ENCODE measurements around the gene GRAMD1A. TPM values are rescaled to one million over a fixed set of nuclear protein-coding genes. Genes with fewer than 3 reads are reported as not detected.

Gene GRAMD1A
- total RNA-seq, 1 donor, result 61.5 TPM

DNA sequence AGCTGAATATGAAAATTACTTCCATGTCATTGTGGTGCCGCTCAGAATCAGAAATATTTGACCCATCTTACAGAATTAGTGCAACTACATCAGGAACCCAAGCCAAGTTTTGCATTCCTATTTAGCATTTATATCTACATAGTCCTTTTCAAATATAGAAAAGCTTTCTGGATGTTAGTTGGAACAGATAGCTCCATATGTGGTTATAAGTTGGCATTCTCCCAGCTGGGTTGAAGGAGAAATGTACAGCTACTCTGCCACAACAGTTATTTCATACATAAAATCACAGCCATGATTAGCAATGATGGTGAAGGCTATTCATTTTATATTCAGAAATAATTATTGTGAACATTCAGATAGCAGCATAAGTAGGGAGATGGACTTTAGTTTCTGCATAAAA is 69.6 kb downstream of the GRAMD1A start:
- Histone ChIP-seq H3K4me3 (ENCODE audit: low read length) (no peak overlapping the region), H3K27me3 (ENCODE audit: insufficient read depth, low read length) (no peaks in the 10 kb centered on the region), H3K4me1 (ENCODE audit: insufficient read depth, low read length) (no peaks in the 10 kb centered on the region), H3K9me3 (ENCODE audit: low read depth, low read length) (no peaks in the 10 kb centered on the region)

DNA sequence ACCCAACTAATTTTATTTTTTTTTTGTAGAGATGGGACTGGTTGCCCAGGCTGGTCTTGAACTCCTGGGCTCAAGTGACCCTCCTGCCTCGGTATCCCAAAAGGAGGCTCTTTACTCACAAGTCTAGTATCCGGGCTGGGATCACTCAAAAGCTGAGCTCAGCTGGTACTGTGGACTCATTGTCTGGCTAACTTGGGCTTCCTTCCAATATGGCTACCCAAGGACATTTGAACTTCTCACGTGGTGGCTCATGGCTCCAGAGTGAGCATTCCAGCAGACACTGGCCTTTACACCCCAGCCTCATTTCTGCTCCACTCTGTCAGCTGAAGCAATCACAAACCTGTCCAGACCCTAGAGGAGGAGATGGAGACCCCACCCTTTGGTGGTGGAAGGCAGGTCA is 70.3 kb downstream of the GRAMD1A start:
- Histone ChIP-seq H3K27me3 (ENCODE audit: insufficient read depth, low read length) (no peaks in the 10 kb centered on the region), H3K4me3 (ENCODE audit: low read length) (no peak overlapping the region), H3K9me3 (ENCODE audit: low read depth, low read length) (no peaks in the 10 kb centered on the region), H3K4me1 (ENCODE audit: insufficient read depth, low read length) (no peaks in the 10 kb centered on the region)

DNA sequence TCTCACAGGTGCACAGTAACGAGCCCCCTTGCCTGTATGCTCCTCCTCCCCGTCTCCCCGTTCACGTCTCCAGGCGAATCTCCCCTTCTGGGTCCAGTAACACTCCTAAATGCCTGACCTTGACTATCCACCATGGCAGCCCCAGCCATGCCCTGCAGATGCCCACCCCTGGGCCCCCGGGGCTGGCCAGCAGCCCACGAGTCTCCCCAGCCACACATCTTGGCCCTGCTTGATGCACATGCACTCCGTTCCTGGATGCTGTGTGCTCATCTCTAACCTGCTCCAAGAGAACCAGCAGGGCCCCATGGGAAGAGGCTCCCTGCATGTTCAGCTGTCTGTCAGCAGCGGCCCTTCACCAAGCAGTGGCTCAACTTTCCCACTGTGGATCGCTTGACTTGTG is 73.4 kb downstream of the GRAMD1A start:
- Histone ChIP-seq H3K4me1 (ENCODE audit: insufficient read depth, low read length) (no peaks in the 10 kb centered on the region), H3K27me3 (ENCODE audit: insufficient read depth, low read length) (no peaks in the 10 kb centered on the region), H3K4me3 (ENCODE audit: low read length) (no peak overlapping the region), H3K9me3 (ENCODE audit: low read depth, low read length) (no peaks in the 10 kb centered on the region)

DNA sequence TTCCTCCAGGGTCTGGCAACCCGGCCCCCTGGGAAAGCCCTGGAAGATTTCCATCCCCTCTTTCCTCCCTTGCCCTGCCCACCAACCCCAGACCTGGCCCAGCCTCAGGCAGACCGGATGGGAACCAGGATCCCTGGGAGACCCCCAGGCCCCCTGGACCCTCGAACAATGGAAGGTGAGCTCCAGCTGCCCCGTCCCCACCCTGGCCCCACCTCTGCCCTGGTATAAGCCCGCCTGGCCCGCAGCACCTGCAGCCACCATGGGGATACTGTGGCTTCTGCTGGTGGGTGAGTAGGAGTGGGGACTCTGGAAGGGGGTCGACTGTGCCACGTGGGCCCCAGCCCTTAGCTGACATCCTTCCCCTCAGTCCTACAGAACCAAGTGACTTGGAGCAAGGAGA is 73.8 kb downstream of the GRAMD1A start:
- Histone ChIP-seq H3K4me1 (ENCODE audit: insufficient read depth, low read length) (no peaks in the 10 kb centered on the region), H3K9me3 (ENCODE audit: low read depth, low read length) (no peaks in the 10 kb centered on the region), H3K27me3 (ENCODE audit: insufficient read depth, low read length) (no peaks in the 10 kb centered on the region), H3K4me3 (ENCODE audit: low read length) (no peak overlapping the region)

DNA sequence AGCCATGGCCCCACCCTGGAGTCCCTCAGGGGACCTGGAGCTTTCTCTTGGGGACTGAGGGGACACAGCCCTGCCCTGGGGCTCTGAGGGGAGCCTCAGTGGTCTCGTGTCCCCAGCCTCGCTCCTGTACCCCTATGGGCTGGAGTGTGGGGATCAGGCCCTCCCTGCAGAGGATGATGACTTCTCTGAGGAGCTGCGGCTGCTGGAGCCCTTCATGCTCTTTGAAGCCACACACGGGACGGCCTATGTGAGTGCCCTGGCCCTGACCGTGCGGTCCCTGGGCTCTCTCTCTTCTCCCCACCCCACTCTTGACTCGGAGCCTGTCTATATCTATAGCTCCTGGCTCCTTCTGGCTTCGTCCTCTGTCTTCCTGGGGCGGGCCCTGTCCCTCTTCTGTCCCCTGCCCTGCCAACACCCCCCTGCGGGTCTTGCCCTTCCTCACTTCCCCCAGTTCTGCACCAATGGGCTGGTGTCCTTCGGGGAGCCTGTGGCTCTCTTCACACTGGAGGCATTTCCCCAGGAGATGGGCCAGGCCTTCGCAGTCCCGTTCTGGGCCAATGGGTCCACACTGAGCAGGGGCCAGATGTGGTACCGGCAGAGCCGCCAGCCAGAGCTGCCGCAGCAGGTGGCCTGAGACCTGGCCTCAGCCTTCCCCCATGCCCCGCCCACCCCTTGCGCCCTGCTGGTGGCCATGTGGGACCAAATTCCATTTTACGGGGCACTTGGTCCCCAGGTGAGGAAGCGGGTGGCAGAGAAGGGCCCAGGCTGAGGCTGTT is 74.5 kb downstream of the GRAMD1A start:
- Histone ChIP-seq H3K4me1 (ENCODE audit: insufficient read depth, low read length) (no peaks in the 10 kb centered on the region), H3K27me3 (ENCODE audit: insufficient read depth, low read length) (no peaks in the 10 kb centered on the region), H3K9me3 (ENCODE audit: low read depth, low read length) (no peaks in the 10 kb centered on the region), H3K4me3 (ENCODE audit: low read length) (no peak overlapping the region)

DNA sequence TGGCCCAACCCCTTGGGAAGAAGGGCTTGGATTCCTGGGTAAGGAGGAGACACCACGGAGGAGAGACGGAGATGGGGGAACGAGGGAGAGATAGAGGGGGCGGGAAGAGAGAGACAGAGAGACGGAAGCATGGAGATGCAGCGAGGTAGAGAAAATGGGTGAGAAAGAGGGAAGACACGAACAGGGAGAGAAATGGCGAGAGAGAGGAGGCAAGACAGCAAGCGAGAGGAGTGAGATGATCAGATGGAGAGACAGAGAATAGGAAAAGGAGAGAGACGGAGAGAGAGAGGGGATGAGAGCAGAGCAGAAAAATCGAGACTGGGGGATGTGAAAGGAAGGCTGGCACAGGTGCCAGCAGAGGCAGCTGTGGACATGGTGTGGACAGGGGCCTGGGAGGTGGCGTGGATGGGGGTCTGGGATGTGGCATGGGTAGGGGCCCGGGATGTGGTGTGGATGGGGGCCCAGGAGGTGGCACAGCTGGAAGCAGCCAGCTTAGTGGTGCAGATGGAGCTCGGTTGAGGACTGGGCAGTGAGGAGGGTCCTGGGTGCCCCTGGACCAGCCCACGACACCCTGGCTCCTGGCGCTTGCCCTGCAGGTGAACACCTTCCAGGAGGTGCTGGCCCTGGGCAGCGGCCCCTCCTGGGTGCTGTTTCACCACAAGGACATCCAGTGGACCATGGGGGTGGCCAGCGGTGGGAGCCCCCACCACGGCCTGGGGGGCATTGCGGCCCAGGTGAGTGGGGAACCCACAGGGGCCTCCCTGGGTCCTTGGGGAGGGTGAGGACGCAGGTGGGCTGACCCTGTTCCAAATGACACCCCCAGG is 75.3 kb downstream of the GRAMD1A start:
- no peaks in the 10 kb centered on the region for H3K4me1 ChIP-seq (ENCODE audit: insufficient read depth, low read length)
- no peaks in the 10 kb centered on the region for H3K27me3 ChIP-seq (ENCODE audit: insufficient read depth, low read length)
- no peaks in the 10 kb centered on the region for H3K9me3 ChIP-seq (ENCODE audit: low read depth, low read length)
- no peak overlapping the region for H3K4me3 ChIP-seq (ENCODE audit: low read length)

- H3K4me1 ChIP-seq (ENCODE audit: insufficient read depth, low read length), result no peaks in the 10 kb centered on the region
- H3K9me3 ChIP-seq (ENCODE audit: low read depth, low read length), result no peaks in the 10 kb centered on the region
- H3K27me3 ChIP-seq (ENCODE audit: insufficient read depth, low read length), result no peaks in the 10 kb centered on the region
- no peak overlapping the region for H3K4me3 ChIP-seq (ENCODE audit: low read length)
Observed at GRCh38 chr19:35076026-35076370, 75.9 kb downstream of the GRAMD1A start.

Other genes with a start within 250 kb of the GRAMD1A start
- 2.3 TPM for gene ZNF599, start 227.1 kb upstream of the GRAMD1A start, total RNA-seq
- 2.3 TPM for gene ZNF30, start 73.4 kb upstream of the GRAMD1A start, total RNA-seq
- gene ZNF792, start 36.1 kb upstream of the GRAMD1A start, total RNA-seq, result 10.2 TPM
- gene SCN1B, start 30.1 kb downstream of the GRAMD1A start, total RNA-seq, result 0.73 TPM
- 0.10 TPM for gene HPN, start 41.4 kb downstream of the GRAMD1A start, total RNA-seq
- not detected for gene FXYD3, start 115.5 kb downstream of the GRAMD1A start, total RNA-seq
- gene LGI4, start 134.7 kb downstream of the GRAMD1A start, total RNA-seq, result 0.31 TPM
- 0.42 TPM for gene FXYD1, start 138.5 kb downstream of the GRAMD1A start, total RNA-seq
- gene FXYD7, start 142.9 kb downstream of the GRAMD1A start, total RNA-seq, result 1.4 TPM
- gene FXYD5, start 154.4 kb downstream of the GRAMD1A start, total RNA-seq, result 179 TPM
- 0.21 TPM for gene FAM187B, start 228.4 kb downstream of the GRAMD1A start, total RNA-seq
- 13.1 TPM for gene LSR, start 248.7 kb downstream of the GRAMD1A start, total RNA-seq